GM19397 (cell line): Measurements from ENCODE around the gene ZFR2.

Experiments
- ATAC-seq: cut with Tn5 transposase; IDR thresholded peaks from one replicate; pipeline ENCODE4 v1.9.1; 2021; ENCODE audit warnings: mild to moderate bottlenecking, moderate library complexity; ENCODE audit not compliant: unreplicated experiment

The ZFR2 gene

GRCh38 chr19:3837922-3838321, 30.9 kb downstream of the ZFR2 start:
- ATAC-seq: no peak

DNA sequence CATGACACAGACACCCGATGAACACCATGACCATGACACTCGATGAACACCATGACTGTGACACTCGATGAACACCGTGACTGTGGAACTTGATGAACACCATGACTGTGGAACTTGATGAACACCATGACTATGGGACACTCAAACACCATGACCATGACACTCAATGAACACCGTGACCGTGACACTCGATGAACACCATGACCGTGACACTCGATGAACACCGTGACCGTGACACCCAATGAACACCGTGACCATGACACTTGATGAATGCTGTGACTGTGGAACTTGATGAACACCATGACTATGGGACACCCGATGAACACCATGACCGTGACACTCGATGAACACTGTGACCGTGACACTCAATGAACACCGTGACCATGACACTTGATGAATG, 31.5 kb downstream of the ZFR2 start:
- ATAC-seq: no peak

DNA sequence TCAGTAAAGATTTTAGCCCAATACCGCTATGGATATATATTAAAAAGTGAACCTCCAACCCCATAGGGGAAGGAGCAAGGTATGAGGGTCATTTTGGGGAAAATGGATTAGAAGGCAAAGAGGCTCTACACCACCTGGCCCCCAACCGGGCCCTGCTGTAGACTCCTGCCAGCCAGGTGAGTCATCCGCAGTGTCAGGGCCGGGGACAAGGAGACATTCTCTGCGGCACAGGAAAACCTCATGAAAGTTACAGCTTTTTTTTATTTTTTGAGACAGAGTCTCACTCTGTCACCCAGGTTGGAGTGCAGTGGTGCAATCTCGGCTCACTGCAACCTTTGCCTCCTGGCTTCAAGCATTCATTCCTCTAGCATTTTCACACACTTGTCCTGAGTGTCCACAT, 32.0 kb downstream of the ZFR2 start:
- no peak for ATAC-seq

DNA sequence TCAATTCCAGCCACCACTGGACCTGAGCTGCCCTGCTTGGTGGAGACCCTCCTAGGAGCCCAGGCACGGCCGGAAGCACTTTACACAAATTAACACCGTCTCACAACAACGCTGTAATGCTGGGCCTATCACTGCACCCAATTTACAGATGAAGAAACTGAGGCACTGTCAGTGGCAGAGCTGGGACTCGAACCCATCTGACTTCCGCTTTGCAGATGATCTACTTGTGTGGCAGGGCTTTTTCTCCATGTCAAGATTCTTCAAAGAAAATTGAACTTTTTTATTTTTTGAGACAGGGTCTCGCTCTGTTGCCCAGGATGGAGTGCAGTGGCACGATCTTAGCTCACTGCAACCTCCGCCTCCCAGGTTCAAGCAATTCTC, 33.8 kb downstream of the ZFR2 start:
- no peak for ATAC-seq

- no peak for ATAC-seq
Observed at GRCh38 chr19:3834349-3835054, 34.3 kb downstream of the ZFR2 start.

DNA sequence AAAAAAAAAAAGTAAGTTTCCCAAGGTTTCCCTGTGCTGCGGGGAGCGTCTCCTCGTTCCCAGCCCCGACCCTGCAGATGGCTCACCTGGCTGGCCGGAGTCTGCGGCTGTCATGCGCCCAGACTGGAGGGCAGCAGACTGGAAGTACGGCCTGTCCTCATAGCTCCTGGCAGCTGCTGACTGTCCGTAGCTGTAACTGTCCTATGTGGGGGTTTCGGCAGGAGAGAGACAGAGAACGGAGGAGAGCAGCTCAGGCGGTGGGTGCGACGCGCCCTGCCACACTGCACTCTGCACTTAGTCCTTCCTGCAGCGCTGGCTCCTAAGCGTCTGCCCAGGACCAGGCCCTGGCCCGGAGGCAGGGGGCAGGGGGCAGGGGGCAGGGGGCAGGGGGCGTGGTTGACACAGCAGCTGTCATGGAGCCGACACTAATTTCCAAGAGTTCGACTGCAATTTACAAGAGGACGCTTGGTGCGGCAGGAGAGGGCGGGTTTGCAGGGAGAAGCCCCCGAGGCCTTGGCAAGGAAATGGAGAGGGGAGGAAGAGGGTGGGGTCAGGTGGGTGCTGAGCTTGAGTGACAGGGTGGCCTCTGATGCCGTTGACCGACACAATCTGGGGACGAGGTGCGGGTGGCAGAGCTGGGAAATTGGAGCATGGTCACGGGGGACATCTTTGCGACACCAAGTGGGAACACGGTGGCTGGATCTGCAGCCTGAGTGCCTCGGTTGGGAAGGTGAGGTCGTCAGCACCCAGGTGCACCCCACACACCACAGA, 35.1 kb downstream of the ZFR2 start:
- no peak for ATAC-seq

DNA sequence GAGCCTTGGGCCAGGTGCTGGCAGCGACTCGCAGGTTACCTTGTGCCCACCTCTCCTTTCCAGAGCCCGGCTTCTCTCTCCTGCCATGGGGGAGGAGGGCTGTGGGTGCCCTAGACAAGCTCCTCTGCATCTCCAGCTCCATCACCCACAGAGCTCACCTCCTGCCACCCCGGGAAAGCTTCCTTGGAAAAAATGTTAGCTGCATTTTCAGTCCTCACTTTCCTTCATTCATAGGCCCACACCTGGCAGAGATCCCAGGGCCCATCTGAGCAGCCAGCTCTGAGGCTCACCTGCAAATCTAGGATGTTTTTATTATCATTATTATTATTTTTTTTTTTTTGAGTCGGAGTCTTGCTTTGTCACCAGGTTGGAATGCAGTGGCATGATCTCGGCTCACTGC, 36.8 kb downstream of the ZFR2 start:
- no peak for ATAC-seq

GRCh38 chr19:3831601-3832000, 37.2 kb downstream of the ZFR2 start:
- no peak for ATAC-seq

DNA sequence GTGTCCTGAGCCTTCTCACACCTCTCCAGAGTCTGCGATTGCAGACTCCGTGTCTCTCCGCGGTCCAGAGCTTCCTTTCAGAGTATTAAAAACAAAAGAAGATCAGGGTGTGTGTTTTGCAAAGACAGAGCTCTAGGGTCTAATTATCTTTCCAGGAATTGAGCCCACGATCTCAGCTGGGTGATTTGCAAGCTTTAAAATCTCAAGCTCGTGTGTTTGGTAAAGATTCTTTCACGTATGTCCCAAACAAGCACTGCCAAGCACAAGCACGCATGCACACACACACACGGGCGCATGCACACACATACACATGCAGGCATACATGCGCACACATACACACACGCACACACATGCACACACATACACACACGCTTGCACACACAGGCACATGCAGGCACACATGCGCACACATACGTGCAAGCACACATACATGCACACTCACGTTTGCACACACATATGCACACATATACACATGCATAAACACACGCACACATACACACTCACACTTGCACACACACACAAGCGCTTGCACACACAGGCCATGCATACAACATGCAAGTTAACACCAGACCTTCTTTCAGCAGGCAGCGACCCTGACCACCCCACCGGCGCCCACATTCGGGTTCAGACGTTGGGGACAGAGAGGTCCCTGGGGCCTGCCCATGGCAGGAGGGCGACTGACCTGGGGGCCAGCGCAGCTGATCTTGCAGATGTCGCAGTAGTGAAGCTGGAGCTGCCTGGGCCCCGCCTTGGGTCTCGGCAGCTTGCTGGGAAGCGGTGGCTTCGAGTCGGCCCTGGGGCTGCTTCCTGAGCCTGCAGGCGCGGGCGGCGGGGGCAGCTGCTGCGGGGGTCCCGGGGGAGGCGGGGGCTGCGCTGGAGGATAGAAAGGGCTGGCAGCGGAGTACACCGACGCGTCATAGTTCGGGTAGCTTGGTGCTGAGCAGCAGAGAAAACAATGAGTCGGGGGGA, 37.9 kb downstream of the ZFR2 start:
- ATAC-seq: no peak

DNA sequence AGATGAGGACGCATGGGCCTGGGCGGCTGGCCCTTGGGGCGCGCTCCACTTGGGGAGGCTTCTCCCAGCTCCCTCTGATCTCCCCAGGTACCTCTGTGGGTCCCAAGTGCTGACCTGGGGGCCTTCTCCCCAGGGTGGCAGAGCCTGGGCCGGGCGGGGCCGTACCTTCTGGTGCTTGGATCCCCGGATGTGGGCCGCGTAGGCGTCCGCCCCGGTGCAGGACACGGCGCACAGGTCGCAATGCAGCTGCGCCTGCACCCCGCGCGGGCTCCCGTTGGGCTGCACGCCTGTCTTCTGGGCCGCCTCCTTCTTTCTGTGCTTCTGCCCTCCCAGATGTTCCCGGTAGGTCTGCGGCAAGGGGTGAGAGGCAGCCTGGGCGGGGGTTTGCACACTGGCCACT, 41.5 kb downstream of the ZFR2 start:
- ATAC-seq: no peak

GRCh38 chr19:3826163-3826562, 42.7 kb downstream of the ZFR2 start:
- ATAC-seq: no peak

GRCh38 chr19:3825286-3825956, 43.4 kb downstream of the ZFR2 start:
- ATAC-seq: no peak

GRCh38 chr19:3823350-3823713, 45.5 kb downstream of the ZFR2 start:
- no peak for ATAC-seq

DNA sequence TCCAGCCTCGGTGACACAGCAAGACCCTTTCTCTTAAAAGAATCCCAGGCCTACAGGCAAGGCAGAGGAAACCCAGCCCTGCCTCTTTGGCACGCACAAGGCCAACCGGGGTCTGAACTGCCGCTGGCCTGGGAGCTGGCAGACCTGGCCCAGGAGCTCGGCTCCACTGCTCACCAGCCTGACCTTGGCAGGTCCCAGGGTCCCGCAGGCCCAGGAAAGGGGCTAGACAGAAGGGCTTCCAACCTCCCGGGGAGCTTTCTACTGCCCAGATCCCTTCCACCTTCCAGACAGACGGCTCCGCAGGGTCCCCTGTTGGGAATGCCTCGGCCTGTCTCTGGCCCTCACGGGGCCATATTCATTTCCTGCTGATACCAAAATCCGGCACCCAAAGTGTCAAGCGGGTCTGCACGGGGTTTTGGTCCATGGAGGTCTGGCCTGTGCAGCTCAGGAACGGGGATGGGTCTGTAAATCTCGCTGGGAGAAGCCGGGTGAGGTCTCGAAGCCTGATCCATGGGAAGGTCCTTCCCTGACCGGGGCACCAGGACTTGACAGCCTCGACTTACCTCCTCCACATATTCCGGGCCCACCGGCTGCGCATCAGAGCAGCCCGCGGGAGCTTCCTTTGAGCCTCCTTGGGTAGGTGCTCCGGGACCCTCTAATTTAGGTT, 46.0 kb downstream of the ZFR2 start:
- ATAC-seq: no peak

DNA sequence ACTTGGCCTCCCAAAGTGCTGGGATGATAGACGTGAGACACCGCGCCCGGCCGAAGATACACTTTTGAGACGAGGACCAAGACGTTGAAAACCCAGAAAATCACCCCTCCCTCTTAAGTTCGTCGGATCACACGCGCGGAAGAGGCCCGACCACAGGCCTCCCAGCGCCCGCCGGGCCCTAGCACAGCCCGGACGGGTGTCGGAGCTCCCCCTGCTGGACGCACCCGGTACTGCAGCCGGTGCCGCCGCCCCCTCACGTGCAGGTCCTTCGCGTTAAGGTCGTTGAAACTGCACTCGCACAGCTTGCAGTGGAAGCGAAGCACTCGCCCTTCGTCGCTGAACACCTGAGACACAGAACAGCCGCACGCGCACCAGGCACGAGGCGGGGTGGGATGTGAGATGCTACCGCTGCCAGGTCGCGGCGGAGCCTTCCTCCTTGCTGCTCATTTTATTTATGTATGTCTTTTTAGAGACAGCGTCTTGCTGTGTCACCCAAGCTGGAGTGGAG, 46.9 kb downstream of the ZFR2 start:
- ATAC-seq: no peak

- no peak for ATAC-seq
Observed at GRCh38 chr19:3821156-3821555, 47.7 kb downstream of the ZFR2 start.

DNA sequence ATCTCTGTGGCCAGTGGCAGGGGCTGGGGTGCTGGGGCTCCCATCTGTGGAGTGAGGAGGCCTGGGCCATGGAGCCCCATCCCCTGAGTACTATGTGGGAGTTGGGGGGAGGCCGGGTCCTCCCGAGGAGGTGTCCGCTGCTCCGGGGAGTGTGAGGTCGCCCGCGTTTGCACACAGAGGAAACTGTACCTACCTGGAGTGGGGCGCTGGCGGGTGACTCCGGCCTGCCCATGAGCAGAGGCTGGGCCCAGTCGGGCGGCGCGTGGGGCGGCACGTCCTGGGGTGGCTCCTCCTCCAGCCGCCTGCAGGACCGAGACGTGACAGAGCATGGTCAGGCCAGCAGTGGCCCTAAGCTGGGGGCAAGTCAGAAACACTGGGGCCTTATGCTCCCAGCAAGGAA, 48.8 kb downstream of the ZFR2 start:
- no peak for ATAC-seq

- no peak for ATAC-seq
Observed at GRCh38 chr19:3818918-3819317, 49.9 kb downstream of the ZFR2 start.

GRCh38 chr19:3818466-3818865, 50.4 kb downstream of the ZFR2 start:
- ATAC-seq: no peak

DNA sequence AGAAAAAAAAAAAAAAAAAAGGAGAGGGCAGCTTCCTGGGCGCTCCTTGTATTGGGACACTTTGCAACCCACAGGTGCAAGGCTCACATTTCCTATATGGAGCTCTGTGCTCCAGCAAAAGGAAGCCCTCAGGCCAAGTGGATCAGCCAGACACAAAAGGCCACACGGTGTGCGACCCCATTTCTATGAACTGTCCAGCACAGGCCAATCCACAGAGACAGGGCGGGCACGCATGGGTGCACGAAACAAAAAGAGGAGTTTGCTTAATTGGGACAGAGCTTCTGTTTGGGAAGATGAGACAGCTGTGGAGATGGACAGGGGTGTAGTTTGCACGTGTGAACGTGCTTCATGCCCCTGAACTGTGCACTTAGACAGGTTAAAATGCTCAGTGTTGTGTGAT, 51.1 kb downstream of the ZFR2 start:
- no peak for ATAC-seq
